EH (cell line): ENCODE results near the gene NCR3LG1.

ENCODE experiments used
- DNase-seq: peaks from one replicate; pipeline ENCODE4 v3.0.0-alpha.2; 2015; ENCODE audit warnings: low read depth

Gene NCR3LG1

GRCh38 chr11:17369684-17370243 is 18.2 kb downstream of the NCR3LG1 start:
- DNase-seq: no peak

- DNase-seq: no peak
Measured at GRCh38 chr11:17371614-17372013, 20.0 kb downstream of the NCR3LG1 start.

GRCh38 chr11:17375547-17375946 is 23.9 kb downstream of the NCR3LG1 start:
- DNase-seq: no peak

GRCh38 chr11:17376493-17376892 is 24.9 kb downstream of the NCR3LG1 start:
- no peak for DNase-seq

- DNase-seq: no peak
Measured at GRCh38 chr11:17378655-17379054, 27.1 kb downstream of the NCR3LG1 start.

GRCh38 chr11:17379383-17380180 is 28.0 kb downstream of the NCR3LG1 start:
- DNase-seq: no peak

- DNase-seq: peak; percentile 76
Measured at GRCh38 chr11:17381156-17381555, 29.6 kb downstream of the NCR3LG1 start.

- DNase-seq: peak; percentile 51
Measured at GRCh38 chr11:17382046-17382728, 30.6 kb downstream of the NCR3LG1 start.

- DNase-seq: peak; percentile 22
Measured at GRCh38 chr11:17383461-17383860, 31.9 kb downstream of the NCR3LG1 start.

- DNase-seq: peak; percentile 80
Measured at GRCh38 chr11:17384002-17384511, 32.5 kb downstream of the NCR3LG1 start.

GRCh38 chr11:17385492-17385891 is 33.9 kb downstream of the NCR3LG1 start:
- no peak for DNase-seq

GRCh38 chr11:17385926-17386325 is 34.3 kb downstream of the NCR3LG1 start:
- no peak for DNase-seq

- DNase-seq: peak; percentile 47
Measured at GRCh38 chr11:17386331-17387084, 34.9 kb downstream of the NCR3LG1 start.

GRCh38 chr11:17387254-17387653 is 35.7 kb downstream of the NCR3LG1 start:
- DNase-seq: no peak

- no peak for DNase-seq
Measured at GRCh38 chr11:17387811-17388210, 36.2 kb downstream of the NCR3LG1 start.

GRCh38 chr11:17388609-17389210 is 37.1 kb downstream of the NCR3LG1 start, which contains the start of gene KCNJ11:
Gene KCNJ11, minus strand, starts transcription at chr11:17388659. Its CDS starts 568 bp downstream, at chr11:17388091.
- DNase-seq: no peak

- DNase-seq: peak; percentile 41
Measured at GRCh38 chr11:17389211-17389956, 37.8 kb downstream of the NCR3LG1 start.

GRCh38 chr11:17389957-17390649 is 38.5 kb downstream of the NCR3LG1 start:
- no peak for DNase-seq

GRCh38 chr11:17391493-17392355 is 40.1 kb downstream of the NCR3LG1 start:
- DNase-seq: no peak
